SH-SY5Y (cell line): ENCODE data around the gene TRIM29.

Experiments used
- GATA2 ChIP-seq: IDR thresholded peaks from 2 replicates; pipeline ENCODE4 v1.6.1; 2011; ENCODE audit warnings: mild to moderate bottlenecking, low read depth, low read length
- GATA3 ChIP-seq: IDR thresholded peaks from 2 replicates; pipeline ENCODE4 v1.6.1; 2011; ENCODE audit warnings: low read depth, mild to moderate bottlenecking, low read length, moderate library complexity

DNA sequence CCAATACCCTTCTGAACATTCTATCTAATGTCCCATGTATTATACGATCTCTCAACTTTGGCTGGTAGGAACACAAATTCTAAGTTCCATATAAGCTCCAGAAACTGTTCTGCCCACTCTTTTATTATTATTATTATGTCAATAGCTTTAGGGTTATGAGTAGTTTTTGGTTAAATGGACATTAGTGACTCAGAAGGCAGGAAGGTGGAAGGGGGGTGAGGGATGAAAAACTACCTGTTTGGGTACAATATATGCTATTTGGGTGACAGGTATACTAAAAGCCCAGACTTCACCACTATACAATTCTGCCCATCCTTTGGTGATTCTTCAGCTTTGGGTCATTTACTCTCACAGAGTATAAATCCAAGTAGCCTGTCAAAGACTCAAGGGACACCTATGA lies 22.5 kb upstream of the TRIM29 start:
- no peak for TF ChIP-seq GATA2
- no peak for TF ChIP-seq GATA3
